BJ (cell line): ENCODE data around the gene KIAA0232. TPM values are rescaled to one million over a fixed set of nuclear protein-coding genes. Genes with fewer than 3 reads are reported as not detected.
"Not testable (repeated sequence)": the region's sequence is repeated elsewhere in the genome, so short reads cannot be mapped to it uniquely, and the experiment has no call there.

Experiments used
- CTCF ChIA-PET: fragments of 350-600 bp; formaldehyde crosslinking; extraction: SDS; loops from one replicate; lab custom pipeline; 2021; ENCODE audit warnings: antibody characterized with exemption, inconsistent platforms; lab: Yijun Ruan, JAX
- POLR2A ChIA-PET: fragments of 300-600 bp; sonication (Branson Sonifier 250); formaldehyde crosslinking; extraction: SDS; loops from one replicate; lab custom pipeline; 2021; ENCODE audit warnings: antibody characterized with exemption; lab: Charles Lee
- DNase-seq: peaks from one replicate; pipeline ENCODE4 v3.0.0-alpha.2; 2011; ENCODE audit warnings: low read depth
- H3K27me3 ChIP-seq: 2 replicates; pipeline ENCODE4 v1.6.0; 2011; ENCODE audit warnings: low read length; ENCODE audit not compliant: control insufficient read depth, insufficient read depth
- H3K36me3 ChIP-seq: 2 replicates; pipeline ENCODE4 v1.5.1; 2011; ENCODE audit warnings: low read length; ENCODE audit not compliant: control insufficient read depth, insufficient read depth
- H3K4me3 ChIP-seq: 2 replicates; pipeline ENCODE4 v1.5.1; 2011; ENCODE audit warnings: low read depth, mild to moderate bottlenecking, control low read depth, low read length
- CTCF ChIP-seq: IDR thresholded peaks from 2 replicates; pipeline ENCODE4 v1.5.1; 2011; ENCODE audit warnings: low read depth, mild to moderate bottlenecking, control low read depth, inconsistent platforms, low read length, moderate library complexity; ENCODE audit not compliant: insufficient read depth
- polyA plus RNA-seq: library from polyadenylated mRNA; depleted of rRNA; stranded (reverse); fragments of >200 nt; gene quantifications from 2 replicates; pipeline ENCODE4 v1.2.3, GENCODE V29; 2011

Gene KIAA0232
- polyA plus RNA-seq, 1 experiment = 11.0 TPM

GRCh38 chr4:6901669-6902317 lies 119.3 kb downstream of the KIAA0232 start:
- Histone ChIP-seq H3K36me3 (no peaks in the 10 kb centered on the region), H3K27me3 (peaks cover 3% of the 10 kb centered on the region; the same call in 1 of the 2 replicates), H3K4me3 (no peak overlapping the region)
- CTCF ChIA-PET = no interaction called here
- no peak for TF ChIP-seq CTCF
- no peak for DNase-seq
- POLR2A ChIA-PET = no interaction called here

GRCh38 chr4:6902318-6903042 lies 120.0 kb downstream of the KIAA0232 start:
- H3K4me3 ChIP-seq = no peak overlapping the region
- CTCF ChIA-PET = no interaction called here
- POLR2A ChIA-PET = no interaction called here
- peaks cover 3% of the 10 kb centered on the region; the same call in 1 of the 2 replicates for H3K27me3 ChIP-seq
- no peak for TF ChIP-seq CTCF
- no peaks in the 10 kb centered on the region for H3K36me3 ChIP-seq
- no peak for DNase-seq

GRCh38 chr4:6905516-6906445 lies 123.3 kb downstream of the KIAA0232 start:
- CTCF ChIA-PET = interaction anchor here (0.7 to 2.2 kb wide), 4 partner anchors 13 to 163 kb away, joined by 3 to 10 read pairs (median 6); partner anchors contain the start of gene GRPEL1
- H3K27me3 ChIP-seq = peaks cover 3% of the 10 kb centered on the region; the same call in 1 of the 2 replicates
- no peak for DNase-seq
- H3K36me3 ChIP-seq = no peaks in the 10 kb centered on the region
- POLR2A ChIA-PET = no interaction called here
- H3K4me3 ChIP-seq = no peak overlapping the region
- TF ChIP-seq CTCF = no peak

- H3K4me3 ChIP-seq, H3K27me3 ChIP-seq, DNase-seq, H3K36me3 ChIP-seq, POLR2A ChIA-PET: not testable (repeated sequence)
- CTCF ChIA-PET = interaction anchor here (0.7 to 2.2 kb wide), 5 partner anchors 14 to 163 kb away, joined by 3 to 10 read pairs (median 3); partner anchors contain the start of gene GRPEL1
Measured at GRCh38 chr4:6906486-6906885, 124.0 kb downstream of the KIAA0232 start.

- Histone ChIP-seq H3K36me3 (no peaks in the 10 kb centered on the region), H3K4me3 (no peak overlapping the region), H3K27me3 (peaks cover 3% of the 10 kb centered on the region; the same call in 1 of the 2 replicates)
- POLR2A ChIA-PET = interaction anchor here (0.6 kb wide), 1 partner anchor 22 kb away, joined by 3 read pairs; no protein-coding TSS in a partner anchor
- TF ChIP-seq CTCF = peak; percentile 52
- DNase-seq = no peak
- CTCF ChIA-PET = interaction anchor here (1.0 to 2.2 kb wide), 5 partner anchors 15 to 161 kb away, joined by 3 to 10 read pairs (median 6); partner anchors contain the start of gene GRPEL1
Measured at GRCh38 chr4:6907658-6908191, 125.2 kb downstream of the KIAA0232 start.
